SIG-M5 (cell line): Measurements from ENCODE around the gene ACER2.
"Not testable (repeated sequence)": the region's sequence is repeated elsewhere in the genome, so short reads cannot be mapped to it uniquely, and the experiment has no call there.

Experiments
- DNase-seq: peaks from one replicate; lab custom pipeline; 2025; lab: John Stamatoyannopoulos, UW

The ACER2 gene

GRCh38 chr9:19409401-19410194 is 789 bp downstream of the ACER2 start:
- DNase-seq, result no peak

GRCh38 chr9:19410195-19410503 is 1.3 kb downstream of the ACER2 start:
- no peak for DNase-seq

GRCh38 chr9:19410594-19410993 is 1.8 kb downstream of the ACER2 start:
- DNase-seq, result no peak

GRCh38 chr9:19411316-19411715 is 2.5 kb downstream of the ACER2 start:
- no peak for DNase-seq

GRCh38 chr9:19413456-19413855 is 4.6 kb downstream of the ACER2 start:
- not testable (repeated sequence) for DNase-seq

- DNase-seq, result no peak
Measured at GRCh38 chr9:19416143-19416542, 7.3 kb downstream of the ACER2 start.

GRCh38 chr9:19420877-19421276 is 12.1 kb downstream of the ACER2 start:
- DNase-seq, result no peak

GRCh38 chr9:19423163-19423562 is 14.4 kb downstream of the ACER2 start:
- no peak for DNase-seq

GRCh38 chr9:19424176-19424779 is 15.5 kb downstream of the ACER2 start:
- DNase-seq, result no peak

- DNase-seq, result no peak
Measured at GRCh38 chr9:19429595-19429994, 20.8 kb downstream of the ACER2 start.

- no peak for DNase-seq
Measured at GRCh38 chr9:19430201-19430760, 21.5 kb downstream of the ACER2 start.

GRCh38 chr9:19431361-19432171 is 22.8 kb downstream of the ACER2 start:
- no peak for DNase-seq

GRCh38 chr9:19432473-19432872 is 23.7 kb downstream of the ACER2 start:
- no peak for DNase-seq

GRCh38 chr9:19433729-19434128 is 24.9 kb downstream of the ACER2 start:
- not testable (repeated sequence) for DNase-seq

- DNase-seq, result no peak
Measured at GRCh38 chr9:19440376-19440775, 31.6 kb downstream of the ACER2 start.

GRCh38 chr9:19440823-19441580 is 32.2 kb downstream of the ACER2 start:
- no peak for DNase-seq

- no peak for DNase-seq
Measured at GRCh38 chr9:19441730-19442129, 32.9 kb downstream of the ACER2 start.

- no peak for DNase-seq
Measured at GRCh38 chr9:19442240-19442639, 33.4 kb downstream of the ACER2 start.

- no peak for DNase-seq
Measured at GRCh38 chr9:19445452-19445851, 36.6 kb downstream of the ACER2 start.

GRCh38 chr9:19446361-19446861 is 37.6 kb downstream of the ACER2 start:
- no peak for DNase-seq

GRCh38 chr9:19451240-19452087 is 42.7 kb downstream of the ACER2 start:
- no peak for DNase-seq
